ENCODE results near the gene MYOM1.
"Not testable (repeated sequence)": the region's sequence is repeated elsewhere in the genome, so short reads cannot be mapped to it uniquely, and the experiment has no call there.

Gene MYOM1

GRCh38 chr18:3221496-3221895, 1.7 kb upstream of the MYOM1 start:
- DNase-seq (ENCODE audit: low read depth in 2 of 3, low spot score in 2 of 3) = no peak

GRCh38 chr18:3220868-3221267, 1.1 kb upstream of the MYOM1 start:
- not testable (repeated sequence) for DNase-seq (ENCODE audit: low read depth in 2 of 3, low spot score in 2 of 3)

- DNase-seq (ENCODE audit: low read depth in 2 of 3, low spot score in 2 of 3) = no peak
These were observed 532 bp downstream of the MYOM1 start for GRCh38 chr18:3219241-3219630.

- no peak for DNase-seq (ENCODE audit: low read depth in 2 of 3, low spot score in 2 of 3)
These were observed 949 bp downstream of the MYOM1 start for GRCh38 chr18:3218819-3219218.

- DNase-seq (ENCODE audit: low read depth in 2 of 3, low spot score in 2 of 3) = no peak
These were observed 1.7 kb downstream of the MYOM1 start for GRCh38 chr18:3217948-3218647.

- DNase-seq (ENCODE audit: low read depth in 2 of 3, low spot score in 2 of 3) = no peak
These were observed 2.8 kb downstream of the MYOM1 start for GRCh38 chr18:3216987-3217386.

- no peak for DNase-seq (ENCODE audit: low read depth in 2 of 3, low spot score in 2 of 3)
These were observed 4.7 kb downstream of the MYOM1 start for GRCh38 chr18:3214855-3215637.

- no peak for DNase-seq (ENCODE audit: low read depth in 2 of 3, low spot score in 2 of 3)
These were observed 6.3 kb downstream of the MYOM1 start for GRCh38 chr18:3213300-3214059.

- no peak for DNase-seq (ENCODE audit: low read depth in 2 of 3, low spot score in 2 of 3)
These were observed 7.1 kb downstream of the MYOM1 start for GRCh38 chr18:3212657-3213056.

GRCh38 chr18:3211236-3211992, 8.4 kb downstream of the MYOM1 start:
- DNase-seq (ENCODE audit: low read depth in 2 of 3, low spot score in 2 of 3) = no peak

GRCh38 chr18:3209859-3210569, 9.8 kb downstream of the MYOM1 start:
- no peak for DNase-seq (ENCODE audit: low read depth in 2 of 3, low spot score in 2 of 3)

- no peak for DNase-seq (ENCODE audit: low read depth in 2 of 3, low spot score in 2 of 3)
These were observed 12.2 kb downstream of the MYOM1 start for GRCh38 chr18:3207565-3207964.

- no peak for DNase-seq (ENCODE audit: low read depth in 2 of 3, low spot score in 2 of 3)
These were observed 14.5 kb downstream of the MYOM1 start for GRCh38 chr18:3205239-3205638.

- no peak for DNase-seq (ENCODE audit: low read depth in 2 of 3, low spot score in 2 of 3)
These were observed 19.7 kb downstream of the MYOM1 start for GRCh38 chr18:3199942-3200645.

GRCh38 chr18:3198260-3198860, 21.4 kb downstream of the MYOM1 start:
- not testable (repeated sequence) for DNase-seq (ENCODE audit: low read depth in 2 of 3, low spot score in 2 of 3)

GRCh38 chr18:3194947-3195612, 24.7 kb downstream of the MYOM1 start:
- DNase-seq (ENCODE audit: low read depth in 2 of 3, low spot score in 2 of 3) = no peak

- no peak for DNase-seq (ENCODE audit: low read depth in 2 of 3, low spot score in 2 of 3)
These were observed 26.4 kb downstream of the MYOM1 start for GRCh38 chr18:3193331-3193730.

GRCh38 chr18:3192752-3193151, 27.0 kb downstream of the MYOM1 start:
- no peak for DNase-seq (ENCODE audit: low read depth in 2 of 3, low spot score in 2 of 3)

GRCh38 chr18:3192286-3192685, 27.5 kb downstream of the MYOM1 start:
- no peak for DNase-seq (ENCODE audit: low read depth in 2 of 3, low spot score in 2 of 3)

Data from activated CD8-positive, alpha-beta memory T cell treated with anti-CD3 and anti-CD28 coated beads for 48 hours (primary cell).